HG02852 (cell line): Measurements from ENCODE around the gene NRG3.
"Not testable (repeated sequence)": the region's sequence is repeated elsewhere in the genome, so short reads cannot be mapped to it uniquely, and the experiment has no call there.

Experiments used
- ATAC-seq: cut with Tn5 transposase; IDR thresholded peaks from one replicate; pipeline ENCODE4 v1.9.1; 2021; ENCODE audit warnings: mild to moderate bottlenecking, moderate library complexity; ENCODE audit not compliant: unreplicated experiment

Gene NRG3

GRCh38 chr10:82660205-82660604 is 785.2 kb downstream of the NRG3 start:
- ATAC-seq: no peak

DNA sequence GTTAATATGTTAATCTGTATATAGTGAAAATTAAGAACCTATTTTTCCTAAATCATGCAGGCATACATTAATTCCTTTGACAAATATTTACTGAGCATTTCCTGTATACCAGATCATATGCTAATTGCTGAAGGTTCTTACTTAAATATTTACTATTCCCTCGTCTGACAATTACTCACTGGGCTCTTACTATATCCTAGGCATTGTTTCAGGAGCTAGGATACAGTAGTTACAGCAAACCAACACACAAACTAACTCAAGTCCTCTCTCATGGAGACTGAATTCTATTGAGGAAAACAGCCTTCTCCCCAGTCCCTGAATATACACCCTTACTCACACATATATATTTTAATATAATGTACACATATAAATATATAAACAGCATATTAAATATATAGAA is 786.0 kb downstream of the NRG3 start:
- ATAC-seq: no peak

- no peak for ATAC-seq
Measured at GRCh38 chr10:82661701-82662100, 786.7 kb downstream of the NRG3 start.

GRCh38 chr10:82668221-82668895 is 793.4 kb downstream of the NRG3 start:
- no peak for ATAC-seq

DNA sequence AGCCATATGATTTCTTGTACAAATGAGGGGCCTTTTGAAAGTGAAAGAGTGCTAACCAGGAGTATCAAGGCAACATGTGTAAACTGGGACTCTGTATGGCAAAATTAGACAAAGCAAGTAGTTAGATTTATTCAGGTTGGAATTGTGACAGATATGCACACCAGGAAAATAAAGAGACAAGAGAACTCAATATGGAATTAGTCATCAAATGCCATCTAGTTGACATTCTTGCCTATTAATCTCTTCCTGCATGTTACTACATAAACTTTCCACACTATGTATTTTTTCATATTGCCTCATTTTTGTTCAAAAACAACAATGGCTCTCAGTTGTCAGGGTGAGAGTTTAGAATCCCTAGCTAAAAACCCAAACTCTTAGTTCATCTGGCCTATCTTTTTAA is 799.0 kb downstream of the NRG3 start:
- ATAC-seq: no peak

GRCh38 chr10:82677932-82678331 is 802.9 kb downstream of the NRG3 start:
- ATAC-seq: not testable (repeated sequence)

GRCh38 chr10:82678451-82678850 is 803.5 kb downstream of the NRG3 start:
- not testable (repeated sequence) for ATAC-seq

DNA sequence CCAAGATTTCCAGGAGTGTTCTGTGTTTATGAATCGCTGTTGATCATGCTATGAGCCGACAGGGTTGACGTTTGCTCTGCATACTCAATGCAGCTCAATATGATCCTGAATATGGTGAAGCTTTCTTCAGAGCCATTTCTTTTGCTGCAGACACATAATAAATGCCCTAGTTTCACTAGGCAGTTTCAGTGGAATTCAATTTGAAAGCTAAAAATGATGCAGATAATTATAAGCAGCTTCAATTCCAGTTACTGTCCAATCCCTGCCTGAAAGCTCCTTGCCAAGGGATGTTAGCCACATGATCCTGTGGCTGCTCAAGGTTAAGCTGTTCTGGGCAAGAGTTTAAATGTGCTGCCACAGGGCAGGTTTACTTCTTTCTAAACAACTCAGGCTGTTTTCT is 805.6 kb downstream of the NRG3 start:
- no peak for ATAC-seq

DNA sequence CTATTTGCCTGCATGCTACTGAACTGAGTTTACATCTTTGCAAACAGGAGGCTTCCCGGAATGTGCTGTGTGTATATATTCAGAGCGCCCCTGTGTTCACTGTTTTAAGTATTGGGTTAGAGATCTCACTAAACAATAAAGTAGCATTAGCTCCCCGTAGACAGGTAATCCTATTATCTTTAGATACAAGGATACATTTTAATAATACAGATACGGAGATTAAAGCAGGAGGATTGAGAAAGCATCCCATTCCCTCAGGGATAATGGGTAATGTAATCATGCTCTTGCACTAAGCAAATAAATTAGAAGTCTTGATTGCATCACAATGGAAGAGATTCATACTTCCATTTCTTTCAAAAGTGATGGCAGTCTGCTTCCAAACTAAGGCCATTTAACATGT is 809.0 kb downstream of the NRG3 start:
- ATAC-seq: no peak

- ATAC-seq: no peak
Measured at GRCh38 chr10:82685087-82685486, 810.1 kb downstream of the NRG3 start.

DNA sequence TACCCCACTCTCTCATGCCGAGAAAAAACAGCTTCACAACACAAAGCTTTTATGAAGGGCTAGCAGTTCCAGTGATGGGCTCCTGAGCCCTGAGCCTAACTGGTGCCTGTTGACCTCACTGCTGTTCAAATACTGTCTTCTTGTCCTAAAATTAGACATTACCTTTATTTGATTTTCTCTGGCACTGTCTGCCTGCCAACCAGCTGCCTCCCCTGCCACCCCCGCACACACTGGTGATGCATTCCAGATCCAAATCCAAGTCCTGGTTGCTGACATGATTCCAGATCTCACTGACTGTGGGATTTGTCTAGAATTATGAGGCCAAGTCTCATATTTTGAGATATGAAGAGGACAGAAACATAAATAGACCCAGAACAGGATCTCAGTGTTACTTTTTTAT is 816.2 kb downstream of the NRG3 start:
- ATAC-seq: no peak

DNA sequence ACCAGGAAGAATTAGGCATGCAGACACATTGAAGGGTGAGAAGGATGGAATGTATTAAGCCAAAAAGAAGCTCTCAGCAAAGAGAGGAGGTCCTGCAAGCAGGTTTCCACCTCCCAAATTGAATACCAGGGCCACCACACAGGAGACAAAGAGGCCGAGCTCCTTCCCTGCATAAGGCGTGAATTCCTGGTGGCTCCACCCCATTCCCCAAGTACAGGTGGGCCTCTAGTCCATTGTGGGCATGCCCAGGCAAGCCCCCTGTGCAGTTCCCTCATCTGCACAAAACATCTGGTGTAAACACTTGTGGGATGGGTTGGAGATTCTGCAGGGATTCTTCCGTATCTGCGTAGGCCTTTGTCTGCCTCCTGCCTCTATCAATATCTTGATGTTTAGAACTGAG is 817.5 kb downstream of the NRG3 start:
- ATAC-seq: no peak

GRCh38 chr10:82721831-82722230 is 846.8 kb downstream of the NRG3 start:
- no peak for ATAC-seq

- ATAC-seq: no peak
Measured at GRCh38 chr10:82722273-82722672, 847.3 kb downstream of the NRG3 start.

GRCh38 chr10:82736305-82736704 is 861.3 kb downstream of the NRG3 start:
- no peak for ATAC-seq

GRCh38 chr10:82737549-82737948 is 862.6 kb downstream of the NRG3 start:
- ATAC-seq: no peak

DNA sequence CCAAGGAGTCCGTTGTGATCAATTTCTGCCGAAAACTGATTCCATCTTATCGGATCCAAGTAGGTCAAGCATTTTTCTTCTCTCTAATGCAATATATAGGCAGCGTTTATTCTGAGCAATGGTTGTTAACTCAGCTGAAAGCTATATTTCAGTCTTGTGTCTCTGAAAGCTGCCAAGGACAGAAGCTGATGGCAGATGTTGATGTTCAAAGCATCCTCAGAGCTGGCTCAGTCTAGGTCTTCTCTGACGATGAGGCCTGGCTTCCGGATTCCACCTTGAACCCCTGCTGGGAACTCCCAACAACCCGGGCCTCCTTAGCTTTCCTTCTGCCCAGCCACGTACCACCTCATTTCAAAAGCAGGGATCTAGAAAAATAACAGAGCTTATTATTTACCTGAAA is 863.6 kb downstream of the NRG3 start:
- no peak for ATAC-seq

DNA sequence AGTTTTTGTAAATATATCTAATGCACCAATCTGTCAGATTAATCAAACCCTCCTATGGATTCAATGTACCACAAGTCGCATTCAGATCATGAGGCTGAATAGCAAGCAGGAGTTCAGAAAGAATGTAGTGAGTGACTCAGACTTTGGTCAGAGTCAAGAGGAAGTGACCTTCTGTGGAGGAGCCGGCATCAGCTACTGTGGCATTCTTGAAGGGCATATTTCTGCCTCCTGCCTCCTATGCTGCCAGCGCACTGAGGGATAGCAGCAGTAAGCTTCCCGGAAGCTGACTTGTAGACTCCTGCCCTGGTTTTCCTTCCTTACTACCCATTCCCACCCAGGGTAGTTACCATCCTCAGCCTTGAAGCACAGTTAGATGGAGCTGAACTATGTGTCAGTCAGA is 867.5 kb downstream of the NRG3 start:
- ATAC-seq: no peak

- ATAC-seq: no peak
Measured at GRCh38 chr10:82742898-82743297, 867.9 kb downstream of the NRG3 start.

- no peak for ATAC-seq
Measured at GRCh38 chr10:82750538-82750937, 875.5 kb downstream of the NRG3 start.

DNA sequence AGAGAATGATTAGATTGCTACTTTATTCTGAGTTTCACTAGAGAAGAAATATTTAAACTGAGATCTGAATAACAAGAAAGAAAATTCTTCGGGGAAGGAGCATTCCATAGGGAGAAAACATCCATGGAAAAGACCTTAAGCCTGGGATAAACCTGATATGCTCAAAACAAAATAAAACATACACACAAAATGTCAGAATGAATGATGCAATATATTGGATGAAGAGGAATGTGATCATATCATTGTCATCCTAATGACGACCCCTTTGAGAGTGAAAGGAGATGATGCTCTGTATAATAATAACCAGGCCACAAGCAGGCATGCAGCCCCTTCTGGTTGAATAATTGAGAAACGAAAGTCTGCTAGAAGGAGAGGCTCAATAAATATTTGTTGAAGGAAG is 882.4 kb downstream of the NRG3 start:
- ATAC-seq: no peak

DNA sequence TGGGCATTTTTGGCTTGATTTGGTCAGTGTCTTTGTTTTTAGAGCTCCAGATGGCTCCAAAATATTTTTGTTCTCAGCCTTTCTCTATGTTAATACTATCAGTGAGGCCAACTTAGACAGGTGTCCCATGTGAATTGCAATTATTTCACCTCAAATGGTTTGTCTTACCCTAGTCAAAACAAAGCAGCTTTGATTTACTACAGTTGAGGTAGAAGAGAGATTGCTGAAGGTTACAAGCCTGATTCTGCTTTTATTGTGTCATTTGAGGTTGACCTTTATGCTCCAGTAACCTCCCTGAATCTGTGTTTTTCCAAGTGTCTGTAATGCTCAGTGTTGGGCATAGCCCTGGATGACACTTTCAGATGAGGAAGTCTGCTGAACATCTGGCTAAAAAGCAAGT is 882.9 kb downstream of the NRG3 start:
- no peak for ATAC-seq

DNA sequence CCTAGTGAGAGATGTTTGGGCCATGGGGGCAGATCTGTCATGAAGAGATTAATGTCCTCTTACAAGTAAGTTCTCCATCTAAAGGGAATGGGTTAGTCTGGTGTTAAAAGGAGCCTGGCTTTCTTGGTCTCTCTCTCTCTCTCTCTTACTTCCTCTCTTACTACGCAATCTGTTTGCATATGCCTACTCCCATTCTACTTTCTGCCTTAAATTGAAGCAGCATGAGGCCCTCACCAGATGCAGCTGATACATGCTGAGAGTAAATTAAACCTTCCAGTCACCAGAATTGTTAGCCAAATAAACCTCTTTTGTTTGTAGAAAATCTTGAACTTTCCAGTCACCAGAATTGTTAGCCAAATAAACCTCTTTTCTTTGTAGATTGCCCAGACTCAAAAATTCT is 884.1 kb downstream of the NRG3 start:
- ATAC-seq: no peak
